ENCODE results near the gene TTC13.

DNA sequence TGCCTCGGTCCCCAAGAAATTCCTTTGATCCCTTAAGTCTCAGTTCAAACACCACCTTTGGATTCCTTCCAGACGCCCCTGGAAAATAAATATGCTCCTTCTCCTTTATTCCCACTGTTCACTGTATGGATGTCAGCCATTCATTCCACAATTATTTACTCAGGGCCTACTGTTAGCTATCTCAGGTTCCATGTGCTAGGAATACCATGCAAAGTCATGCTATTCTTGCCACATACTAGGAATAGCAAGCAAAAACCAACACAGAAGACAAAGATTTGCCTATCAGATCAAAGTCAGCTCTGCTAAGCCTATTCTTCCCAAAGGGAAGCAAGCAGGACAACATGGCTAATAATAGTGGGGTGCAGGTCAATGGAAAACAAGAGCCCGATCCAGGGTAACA lies 29.8 kb downstream of the TTC13 start:
- TF ChIP-seq, protein P1, sequence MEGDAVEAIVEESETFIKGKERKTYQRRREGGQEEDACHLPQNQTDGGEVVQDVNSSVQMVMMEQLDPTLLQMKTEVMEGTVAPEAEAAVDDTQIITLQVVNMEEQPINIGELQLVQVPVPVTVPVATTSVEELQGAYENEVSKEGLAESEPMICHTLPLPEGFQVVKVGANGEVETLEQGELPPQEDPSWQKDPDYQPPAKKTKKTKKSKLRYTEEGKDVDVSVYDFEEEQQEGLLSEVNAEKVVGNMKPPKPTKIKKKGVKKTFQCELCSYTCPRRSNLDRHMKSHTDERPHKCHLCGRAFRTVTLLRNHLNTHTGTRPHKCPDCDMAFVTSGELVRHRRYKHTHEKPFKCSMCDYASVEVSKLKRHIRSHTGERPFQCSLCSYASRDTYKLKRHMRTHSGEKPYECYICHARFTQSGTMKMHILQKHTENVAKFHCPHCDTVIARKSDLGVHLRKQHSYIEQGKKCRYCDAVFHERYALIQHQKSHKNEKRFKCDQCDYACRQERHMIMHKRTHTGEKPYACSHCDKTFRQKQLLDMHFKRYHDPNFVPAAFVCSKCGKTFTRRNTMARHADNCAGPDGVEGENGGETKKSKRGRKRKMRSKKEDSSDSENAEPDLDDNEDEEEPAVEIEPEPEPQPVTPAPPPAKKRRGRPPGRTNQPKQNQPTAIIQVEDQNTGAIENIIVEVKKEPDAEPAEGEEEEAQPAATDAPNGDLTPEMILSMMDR (IDR thresholded peaks at IDR 0.05): no peak
- no peak for TF ChIP-seq POLR2A (IDR thresholded peaks at IDR 0.05)

Data from testis (tissue), 2 donors.